ENCODE data around the gene FRYL. TPM values are rescaled to one million over a fixed set of nuclear protein-coding genes. Genes with fewer than 3 reads are reported as not detected.
A peak's percentile ranks its signal among the peaks of the same experiment; 100 is the strongest.

The FRYL gene
- total RNA-seq, 1 donor from 2014 or later, result 93.3 TPM

DNA sequence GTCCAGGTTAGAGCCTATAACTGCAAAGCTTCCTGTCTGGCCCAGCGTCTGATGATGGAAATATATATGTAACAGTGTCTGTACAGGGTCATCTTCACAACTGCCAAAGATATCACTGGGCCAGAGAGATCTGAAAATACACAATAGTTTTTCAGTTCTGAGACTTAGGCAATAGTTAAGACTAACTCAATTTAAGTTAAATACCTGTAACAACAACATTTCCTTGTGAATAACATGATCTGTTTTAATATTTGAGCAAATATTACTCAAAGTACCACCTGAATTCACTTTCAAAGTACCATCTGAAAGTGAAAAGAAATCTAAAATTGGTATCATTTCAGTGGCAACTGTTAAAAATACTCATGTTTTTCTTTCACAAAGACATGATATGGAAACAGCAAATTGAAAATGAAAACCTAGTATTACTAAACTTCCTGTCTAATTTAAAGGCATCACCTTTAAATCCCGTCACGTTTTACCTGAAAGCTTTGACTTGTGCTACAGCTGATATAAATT lies 280.5 kb downstream of the FRYL start:
- TF ChIP-seq, protein P1, sequence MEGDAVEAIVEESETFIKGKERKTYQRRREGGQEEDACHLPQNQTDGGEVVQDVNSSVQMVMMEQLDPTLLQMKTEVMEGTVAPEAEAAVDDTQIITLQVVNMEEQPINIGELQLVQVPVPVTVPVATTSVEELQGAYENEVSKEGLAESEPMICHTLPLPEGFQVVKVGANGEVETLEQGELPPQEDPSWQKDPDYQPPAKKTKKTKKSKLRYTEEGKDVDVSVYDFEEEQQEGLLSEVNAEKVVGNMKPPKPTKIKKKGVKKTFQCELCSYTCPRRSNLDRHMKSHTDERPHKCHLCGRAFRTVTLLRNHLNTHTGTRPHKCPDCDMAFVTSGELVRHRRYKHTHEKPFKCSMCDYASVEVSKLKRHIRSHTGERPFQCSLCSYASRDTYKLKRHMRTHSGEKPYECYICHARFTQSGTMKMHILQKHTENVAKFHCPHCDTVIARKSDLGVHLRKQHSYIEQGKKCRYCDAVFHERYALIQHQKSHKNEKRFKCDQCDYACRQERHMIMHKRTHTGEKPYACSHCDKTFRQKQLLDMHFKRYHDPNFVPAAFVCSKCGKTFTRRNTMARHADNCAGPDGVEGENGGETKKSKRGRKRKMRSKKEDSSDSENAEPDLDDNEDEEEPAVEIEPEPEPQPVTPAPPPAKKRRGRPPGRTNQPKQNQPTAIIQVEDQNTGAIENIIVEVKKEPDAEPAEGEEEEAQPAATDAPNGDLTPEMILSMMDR (IDR thresholded peaks at IDR 0.05; ENCODE audit: unreplicated experiment), result no peak
- Mint-ChIP-seq H3K36me3 (ENCODE audit: low read depth, unreplicated experiment) (peaks cover 22% of the 10 kb centered on the region), H3K27ac (ENCODE audit: unreplicated experiment) (no peak overlapping the region), H3K27me3 (ENCODE audit: unreplicated experiment) (no peaks in the 10 kb centered on the region), H3K4me1 (ENCODE audit: unreplicated experiment) (no peaks in the 10 kb centered on the region), H3K4me3 (ENCODE audit: unreplicated experiment) (no peak overlapping the region), H3K9me3 (ENCODE audit: unreplicated experiment) (no peaks in the 10 kb centered on the region)
- DNase-seq (ENCODE audit: low spot score), result no peak

DNA sequence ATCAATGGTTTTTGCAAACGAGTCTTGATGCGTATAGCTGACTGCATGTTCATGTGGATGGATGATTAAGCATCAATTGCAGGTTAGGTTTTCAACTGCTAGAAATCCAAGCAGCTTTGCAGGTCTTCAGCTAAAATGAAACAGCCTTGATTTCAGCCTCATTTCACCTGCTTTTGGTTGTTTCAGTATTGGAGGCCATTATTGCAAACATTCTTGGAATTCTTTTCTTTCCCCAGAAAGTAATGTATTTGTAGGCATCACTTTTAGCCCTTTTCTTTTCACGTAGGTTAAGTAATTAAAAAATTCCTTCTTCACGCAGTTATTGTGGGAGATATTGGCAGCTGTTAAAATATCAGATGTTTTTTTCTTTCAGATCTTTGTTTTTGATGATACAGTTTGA lies 281.2 kb downstream of the FRYL start:
- no peak overlapping the region for H3K27ac Mint-ChIP-seq (ENCODE audit: unreplicated experiment)

DNA sequence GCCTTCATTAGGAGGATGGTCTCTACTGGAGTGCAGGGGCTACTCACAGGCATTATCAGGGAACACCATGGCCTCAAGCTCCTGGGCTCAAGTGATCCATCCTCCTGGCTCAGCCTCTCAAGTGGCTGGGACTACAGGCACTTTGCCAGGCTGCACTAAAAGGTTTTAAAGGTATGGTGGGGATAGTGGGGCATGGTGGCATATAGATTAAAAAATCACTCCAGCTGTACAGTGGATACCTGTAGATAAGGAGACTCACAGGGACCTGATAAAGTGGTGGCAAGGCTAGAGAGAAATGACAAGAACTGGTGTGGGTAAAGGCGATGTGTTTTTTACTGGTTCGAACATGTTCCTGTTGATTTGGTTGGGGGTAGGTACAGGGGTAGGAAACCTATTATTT lies 284.1 kb downstream of the FRYL start:
- Mint-ChIP-seq H3K36me3 (ENCODE audit: low read depth, unreplicated experiment) (peaks cover 23% of the 10 kb centered on the region), H3K4me1 (ENCODE audit: unreplicated experiment) (no peaks in the 10 kb centered on the region), H3K27ac (ENCODE audit: unreplicated experiment) (no peak overlapping the region), H3K4me3 (ENCODE audit: unreplicated experiment) (peak overlapping the region; percentile 11), H3K27me3 (ENCODE audit: unreplicated experiment) (peaks cover 17% of the 10 kb centered on the region), H3K9me3 (ENCODE audit: unreplicated experiment) (no peaks in the 10 kb centered on the region)
- TF ChIP-seq, protein P1 (IDR thresholded peaks at IDR 0.05; ENCODE audit: unreplicated experiment), result no peak
- DNase-seq (ENCODE audit: low spot score), result no peak

More for the DNA sequence above, 281.2 kb downstream of the FRYL start:
- H3K9me3 Mint-ChIP-seq (ENCODE audit: unreplicated experiment), result no peaks in the 10 kb centered on the region
- TF ChIP-seq, protein P1 (IDR thresholded peaks at IDR 0.05; ENCODE audit: unreplicated experiment), result no peak
- no peaks in the 10 kb centered on the region for H3K4me1 Mint-ChIP-seq (ENCODE audit: unreplicated experiment)
- H3K27me3 Mint-ChIP-seq (ENCODE audit: unreplicated experiment), result peaks cover 5% of the 10 kb centered on the region
- H3K36me3 Mint-ChIP-seq (ENCODE audit: low read depth, unreplicated experiment), result peaks cover 27% of the 10 kb centered on the region
- no peak for DNase-seq (ENCODE audit: low spot score)
- no peak overlapping the region for H3K4me3 Mint-ChIP-seq (ENCODE audit: unreplicated experiment)

DNA sequence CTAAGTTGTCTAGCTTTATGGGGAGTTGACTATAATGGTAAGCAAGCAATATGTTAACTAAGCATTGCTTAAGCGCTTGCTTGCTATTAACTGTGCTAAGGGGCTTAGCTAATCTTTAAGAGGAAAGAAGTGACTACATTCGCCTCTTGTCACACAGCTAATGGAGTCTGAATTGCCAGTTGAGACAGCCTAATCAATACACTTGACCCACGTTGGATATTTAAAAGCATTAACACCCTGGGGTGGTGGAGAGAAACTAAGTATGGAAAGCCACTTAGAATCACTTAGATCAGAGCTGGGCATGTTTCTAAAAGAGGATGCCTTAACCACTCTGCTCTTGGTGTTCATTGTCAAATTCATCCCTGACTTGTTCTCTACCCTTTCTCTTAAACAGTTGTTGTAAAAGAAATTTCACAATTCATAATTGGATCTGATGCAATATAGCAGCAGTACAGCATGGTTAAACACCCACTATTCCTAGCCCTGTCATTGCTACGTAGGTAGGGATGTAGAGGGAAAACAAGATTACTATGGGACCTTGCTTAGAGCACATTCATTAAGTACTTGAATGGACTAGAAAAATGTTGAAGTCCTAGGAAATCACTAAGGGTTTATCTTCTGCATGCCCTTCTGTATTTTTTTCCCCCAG lies 286.5 kb downstream of the FRYL start:
- TF ChIP-seq, protein P1 (IDR thresholded peaks at IDR 0.05; ENCODE audit: unreplicated experiment), result no peak
- H3K4me1 Mint-ChIP-seq (ENCODE audit: unreplicated experiment), result no peaks in the 10 kb centered on the region
- H3K4me3 Mint-ChIP-seq (ENCODE audit: unreplicated experiment), result no peak overlapping the region
- H3K36me3 Mint-ChIP-seq (ENCODE audit: low read depth, unreplicated experiment), result peaks cover 14% of the 10 kb centered on the region
- peaks cover 21% of the 10 kb centered on the region for H3K27me3 Mint-ChIP-seq (ENCODE audit: unreplicated experiment)
- H3K27ac Mint-ChIP-seq (ENCODE audit: unreplicated experiment), result no peak overlapping the region
- H3K9me3 Mint-ChIP-seq (ENCODE audit: unreplicated experiment), result no peaks in the 10 kb centered on the region
- DNase-seq (ENCODE audit: low spot score), result no peak

DNA sequence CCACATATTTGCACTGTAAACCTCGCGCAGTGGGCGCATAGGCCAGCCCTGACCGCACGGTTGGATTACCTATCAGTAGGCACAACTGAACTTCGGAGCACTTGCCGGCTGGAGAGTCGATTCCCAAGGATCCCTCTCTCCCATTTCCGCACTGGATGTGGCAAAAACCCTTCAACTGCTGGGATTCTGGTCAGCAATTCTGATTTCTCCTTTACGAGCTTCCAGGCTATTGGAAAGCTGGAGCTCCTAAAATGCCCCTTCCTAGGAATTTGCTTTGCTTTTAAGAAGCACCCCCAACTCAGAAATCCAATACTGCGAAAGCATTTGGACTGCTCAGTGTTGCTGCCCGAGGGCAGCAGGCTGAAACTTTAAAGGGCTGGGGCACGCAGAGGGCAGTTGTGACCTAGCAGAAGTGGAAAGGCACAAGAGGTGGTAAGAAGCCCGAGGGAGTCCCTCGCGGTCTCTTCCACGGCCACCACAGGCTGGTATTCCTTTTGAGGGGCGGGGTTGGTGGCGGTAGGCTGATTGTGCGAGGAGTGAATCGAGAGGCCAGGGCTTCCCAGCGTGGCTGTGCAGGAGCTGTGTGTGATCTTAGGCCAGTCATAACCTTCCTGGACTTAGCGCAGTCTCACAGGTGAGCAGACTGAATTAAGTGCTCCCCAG lies 288.4 kb downstream of the FRYL start:
- no peaks in the 10 kb centered on the region for H3K4me1 Mint-ChIP-seq (ENCODE audit: unreplicated experiment)
- H3K4me3 Mint-ChIP-seq (ENCODE audit: unreplicated experiment), result no peak overlapping the region
- DNase-seq (ENCODE audit: low spot score), result no peak
- no peaks in the 10 kb centered on the region for H3K9me3 Mint-ChIP-seq (ENCODE audit: unreplicated experiment)
- peaks cover 28% of the 10 kb centered on the region for H3K27me3 Mint-ChIP-seq (ENCODE audit: unreplicated experiment)
- no peak overlapping the region for H3K27ac Mint-ChIP-seq (ENCODE audit: unreplicated experiment)
- TF ChIP-seq, protein P1 (IDR thresholded peaks at IDR 0.05; ENCODE audit: unreplicated experiment), result no peak
- H3K36me3 Mint-ChIP-seq (ENCODE audit: low read depth, unreplicated experiment), result peaks cover 14% of the 10 kb centered on the region

Measured in endothelial cell (in vitro differentiated cells).